MM.1S (cell line): ENCODE results near the gene DDAH2.

ENCODE experiments used
- DNase-seq: peaks from one replicate; pipeline ENCODE4 v3.0.0-alpha.2; 2015
- H2AFZ ChIP-seq: fragments of 300-600 bp; sonication (generic); 2 replicates; pipeline ENCODE4 v1.6.0; 2016; ENCODE audit warnings: antibody characterized with exemption, low read length
- H3F3A ChIP-seq: fragments of 300-600 bp; sonication (generic); 2 replicates; pipeline ENCODE4 v1.6.1; 2016; ENCODE audit warnings: mild to moderate bottlenecking, antibody characterized with exemption, low read length, moderate library complexity, mixed read lengths; ENCODE audit not compliant: insufficient read depth
- H3K27ac ChIP-seq: fragments of 300-600 bp; sonication (generic); 2 replicates; pipeline ENCODE4 v1.5.1; 2016; ENCODE audit warnings: mild to moderate bottlenecking, low read length
- H3K27me3 ChIP-seq: fragments of 300-600 bp; sonication (generic); replicated peaks from 2 replicates; pipeline ENCODE4 v1.6.0; 2016; ENCODE audit warnings: low read length; ENCODE audit not compliant: insufficient read depth
- H3K36me3 ChIP-seq: fragments of 300-600 bp; sonication (generic); replicated peaks from 2 replicates; pipeline ENCODE4 v1.6.1; 2016; ENCODE audit warnings: mild to moderate bottlenecking, low read length, mixed read lengths; ENCODE audit not compliant: insufficient read depth
- H3K4me1 ChIP-seq: fragments of 300-600 bp; sonication (generic); 2 replicates; pipeline ENCODE4 v1.6.1; 2016; ENCODE audit warnings: low read length, mixed read lengths
- H3K4me2 ChIP-seq: fragments of 300-600 bp; sonication (generic); 2 replicates; pipeline ENCODE4 v1.6.0; 2016; ENCODE audit warnings: low read depth, low read length
- H3K4me3 ChIP-seq: fragments of 300-600 bp; sonication (generic); 2 replicates; pipeline ENCODE4 v1.5.1; 2016; ENCODE audit warnings: low read length, mixed read lengths
- H3K79me2 ChIP-seq: fragments of 300-600 bp; sonication (generic); 2 replicates; pipeline ENCODE4 v1.6.1; 2016; ENCODE audit warnings: mixed run types, low read length, mixed read lengths
- H3K9ac ChIP-seq: fragments of 300-600 bp; sonication (generic); 2 replicates; pipeline ENCODE4 v1.6.1; 2016; ENCODE audit warnings: low read length, mixed read lengths
- H3K9me2 ChIP-seq: fragments of 300-600 bp; sonication (generic); replicated peaks from 2 replicates; pipeline ENCODE4 v1.6.1; 2016; ENCODE audit warnings: mild to moderate bottlenecking, low read length, mixed read lengths; ENCODE audit not compliant: insufficient read depth
- H3K9me3 ChIP-seq: fragments of 300-600 bp; sonication (generic); replicated peaks from 2 replicates; pipeline ENCODE4 v1.6.1; 2016; ENCODE audit warnings: mild to moderate bottlenecking, low read length, mixed read lengths; ENCODE audit not compliant: insufficient read depth
- H4K20me1 ChIP-seq: fragments of 300-600 bp; sonication (generic); 2 replicates; pipeline ENCODE4 v1.6.1; 2016; ENCODE audit warnings: mild to moderate bottlenecking, low read length, moderate library complexity, mixed read lengths; ENCODE audit not compliant: insufficient read depth
- CTCF ChIP-seq: fragments of 300-600 bp; sonication (generic); IDR thresholded peaks from 2 replicates; pipeline ENCODE4 v1.5.1; 2016; ENCODE audit warnings: antibody characterized with exemption, low read length, mixed read lengths
- EZH2 ChIP-seq: fragments of 300-600 bp; sonication (generic); optimal IDR thresholded peaks from 2 replicates; pipeline ENCODE3; 2017; ENCODE audit warnings: low read depth, mild to moderate bottlenecking, antibody characterized with exemption, low read length, mixed read lengths
- EZH2phosphoT487 ChIP-seq: fragments of 300-600 bp; sonication (generic); IDR thresholded peaks from 2 replicates; pipeline ENCODE4 v1.6.1; 2018; ENCODE audit warnings: antibody characterized with exemption, low read length

DDAH2 gene

DNA sequence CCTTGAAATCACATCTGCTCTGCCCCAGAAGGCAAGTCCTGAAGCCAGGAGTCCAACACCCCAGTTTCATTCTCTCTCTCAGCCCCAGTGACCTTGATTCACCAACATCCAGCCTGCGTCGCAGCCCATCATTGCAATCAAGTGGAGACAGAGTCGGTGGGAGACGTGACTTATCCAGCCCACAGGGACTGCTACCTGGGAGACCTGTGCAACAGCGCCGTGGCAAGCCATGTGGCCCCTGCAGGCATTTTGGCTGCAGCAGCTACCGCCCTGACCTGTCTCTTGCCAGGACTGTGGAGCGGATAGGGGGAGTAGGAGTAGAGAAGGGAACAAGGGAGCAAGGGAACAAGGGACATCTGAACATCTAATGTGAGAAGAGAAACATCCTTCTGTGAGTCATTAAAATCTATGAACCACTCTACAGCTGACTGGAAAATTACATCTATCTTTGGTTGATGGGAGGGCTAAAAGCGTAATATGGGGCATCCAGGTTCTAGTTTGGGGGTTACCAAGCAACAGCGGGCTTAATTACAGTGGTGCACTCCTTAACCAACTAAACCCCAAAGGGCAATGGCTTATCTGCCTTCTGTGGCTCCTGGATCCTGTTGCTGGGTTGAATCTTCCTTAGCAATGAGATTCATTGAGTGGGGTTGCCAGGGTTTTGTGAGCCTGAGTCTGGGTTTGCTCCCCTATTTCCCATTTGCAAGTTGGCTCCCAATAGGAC lies 11.4 kb downstream of the DDAH2 start:
- no peak for DNase-seq
- Histone ChIP-seq H3F3A (no peaks in the 10 kb centered on the region), H3K27me3 (no peaks in the 10 kb centered on the region), H3K27ac (no peak overlapping the region), H3K9ac (no peak overlapping the region), H3K4me3 (no peak overlapping the region), H3K4me1 (no peaks in the 10 kb centered on the region), H3K79me2 (no peaks in the 10 kb centered on the region), H4K20me1 (no peaks in the 10 kb centered on the region), H3K36me3 (no peaks in the 10 kb centered on the region), H3K4me2 (no peak overlapping the region), H2AFZ (no peak overlapping the region), H3K9me3 (no peaks in the 10 kb centered on the region), H3K9me2 (no peaks in the 10 kb centered on the region)
- TF ChIP-seq EZH2phosphoT487: no peak
- TF ChIP-seq EZH2: no peak
- TF ChIP-seq CTCF: no peak

DNA sequence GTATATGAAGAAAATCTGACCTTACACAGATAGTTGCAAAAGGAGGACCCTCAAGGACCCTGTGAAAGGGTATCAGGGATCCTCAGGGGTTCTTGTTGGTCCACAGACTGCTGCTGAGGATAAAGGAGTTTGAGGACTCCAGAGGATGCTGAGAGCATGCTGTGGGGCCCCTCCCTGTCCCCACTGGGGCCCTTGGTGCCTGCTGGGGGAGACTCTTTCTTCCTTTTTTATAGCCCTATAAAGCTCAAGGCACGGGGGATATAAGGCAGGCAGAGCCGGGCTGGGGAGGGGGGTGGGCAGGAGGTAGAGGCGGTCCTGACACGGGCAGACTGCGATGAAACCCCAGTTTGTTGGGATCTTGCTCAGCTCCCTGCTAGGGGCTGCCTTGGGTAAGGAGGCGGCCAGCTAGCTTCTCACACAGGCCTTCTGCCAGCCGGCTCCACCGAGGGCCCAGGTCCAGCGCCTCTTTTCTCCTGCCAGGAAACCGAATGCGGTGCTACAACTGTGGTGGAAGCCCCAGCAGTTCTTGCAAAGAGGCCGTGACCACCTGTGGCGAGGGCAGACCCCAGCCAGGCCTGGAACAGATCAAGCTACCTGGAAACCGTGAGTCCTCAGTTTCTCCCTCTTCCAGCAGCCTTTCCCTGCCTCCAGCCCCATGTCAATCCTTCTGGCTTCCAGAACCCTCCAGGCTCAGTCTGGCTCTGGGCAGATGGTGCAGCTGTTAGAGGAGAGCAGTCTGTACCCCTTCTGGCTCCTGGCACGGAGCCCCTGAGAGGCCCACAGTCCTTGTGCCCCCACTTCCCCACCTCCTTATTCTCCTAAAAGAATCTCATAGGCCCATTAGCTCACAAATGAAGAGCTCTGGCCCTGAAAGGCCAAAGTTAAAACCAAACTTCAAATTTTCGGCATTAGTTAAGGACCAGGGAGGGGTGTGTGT lies 13.8 kb downstream of the DDAH2 start, which contains the start of gene LY6G6D:
Gene LY6G6D, plus strand, starts transcription at position 327 of the 937 bp plus-strand sequence. Its CDS starts 8 bp downstream, at position 335.
- H3K9me3 ChIP-seq: no peaks in the 10 kb centered on the region
- H3K27me3 ChIP-seq: no peaks in the 10 kb centered on the region
- H3K4me1 ChIP-seq: 0 out of 2 replicates have a peak, but pooled peaks cover 5% of the 10 kb centered on the region
- H3K36me3 ChIP-seq: no peaks in the 10 kb centered on the region
- DNase-seq: no peak
- no peaks in the 10 kb centered on the region for H3F3A ChIP-seq
- H3K9ac ChIP-seq: no peak within 1 kb of the TSS
- H3K79me2 ChIP-seq: no peaks in the 10 kb centered on the region
- H4K20me1 ChIP-seq: no peaks in the 10 kb centered on the region
- no peaks in the 10 kb centered on the region for H3K9me2 ChIP-seq
- H3K4me2 ChIP-seq: no peak within 1 kb of the TSS
- no peak within 1 kb of the TSS for H2AFZ ChIP-seq
- TF ChIP-seq CTCF (no peak), EZH2phosphoT487 (no peak), EZH2 (no peak)
- no peak within 1 kb of the TSS for H3K4me3 ChIP-seq
- no peak within 1 kb of the TSS for H3K27ac ChIP-seq

GRCh38 chr6:31713991-31714684 lies 15.0 kb downstream of the DDAH2 start:
- Histone ChIP-seq H3K36me3 (no peaks in the 10 kb centered on the region), H3K27ac (no peak overlapping the region), H3K4me3 (no peak overlapping the region), H4K20me1 (no peaks in the 10 kb centered on the region), H3K4me2 (no peak overlapping the region), H3F3A (no peaks in the 10 kb centered on the region), H3K27me3 (no peaks in the 10 kb centered on the region), H3K9me2 (no peaks in the 10 kb centered on the region), H2AFZ (no peak overlapping the region), H3K79me2 (no peaks in the 10 kb centered on the region), H3K9me3 (no peaks in the 10 kb centered on the region), H3K9ac (no peak overlapping the region), H3K4me1 (0 out of 2 replicates have a peak, but pooled peaks cover 5% of the 10 kb centered on the region)
- no peak for DNase-seq
- TF ChIP-seq EZH2: no peak
- no peak for TF ChIP-seq EZH2phosphoT487
- no peak for TF ChIP-seq CTCF
